SHP77 treated with DMSO at 0.1 percent for 48 hours (cell line): ENCODE data around the gene ERMN.

ENCODE experiments used
- DNase-seq: peaks from one replicate; lab custom pipeline; 2025; lab: John Stamatoyannopoulos, UW

ERMN gene

DNA sequence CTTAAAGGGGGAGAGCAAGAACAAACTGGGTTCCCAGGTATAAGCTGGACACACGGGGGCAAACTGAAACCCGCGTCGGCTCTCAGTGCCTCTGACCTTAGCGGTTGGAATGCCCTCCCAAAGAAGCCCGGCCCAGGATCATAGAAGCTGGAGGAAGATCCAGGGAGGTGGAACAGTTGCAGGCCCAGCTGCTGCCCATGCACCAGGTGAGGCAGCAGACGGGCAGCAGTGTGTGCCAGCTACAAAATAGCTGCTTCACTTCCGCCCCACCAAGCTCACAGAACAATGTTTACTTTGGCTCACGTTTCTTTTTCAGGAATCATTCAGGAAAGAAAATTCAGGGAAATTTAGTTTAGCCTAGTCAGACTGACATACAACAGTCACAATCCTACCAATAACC is 3.9 kb upstream of the ERMN start:
- peak; percentile 68 for DNase-seq

DNA sequence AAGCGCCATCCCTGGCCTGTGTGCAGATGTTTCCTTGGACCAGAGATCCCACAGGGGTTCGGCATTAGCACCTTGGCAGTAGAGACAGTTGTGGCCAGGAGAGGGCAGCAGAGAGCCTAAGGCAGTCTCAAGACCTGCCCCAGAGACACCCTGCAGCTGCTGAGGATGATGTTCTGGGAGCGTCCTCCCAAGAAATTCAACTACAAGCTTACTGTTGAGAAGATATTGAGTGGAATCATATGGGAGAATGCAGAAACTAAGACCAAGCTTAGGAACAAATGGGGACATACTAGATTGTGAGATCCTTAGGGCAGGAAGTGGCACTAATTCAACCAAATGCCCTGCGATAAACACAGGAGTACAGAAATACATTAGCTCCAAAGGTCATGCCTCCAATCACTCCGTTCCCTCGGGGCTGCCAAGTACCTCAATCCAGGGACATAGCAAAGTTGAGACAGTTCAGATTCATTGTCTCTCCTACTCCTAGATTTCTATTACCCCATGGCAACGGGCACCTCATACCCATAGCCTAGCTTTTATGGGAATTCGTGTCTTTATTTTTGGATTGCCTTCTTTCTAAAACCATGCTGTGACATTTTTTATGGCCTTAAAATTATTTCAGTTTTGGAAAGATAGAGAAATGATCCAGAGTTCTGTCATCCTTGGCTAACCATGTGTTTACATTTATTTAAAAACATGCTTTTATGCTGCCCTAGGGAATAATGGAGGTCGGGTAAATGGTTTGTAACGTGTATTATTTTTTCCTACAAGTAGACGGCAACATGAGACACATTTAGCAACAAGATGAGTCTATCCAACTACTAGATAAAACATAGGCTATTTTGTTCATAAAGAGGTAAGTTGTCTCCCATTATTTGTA is 2.2 kb upstream of the ERMN start:
- peak; percentile 28 for DNase-seq

DNA sequence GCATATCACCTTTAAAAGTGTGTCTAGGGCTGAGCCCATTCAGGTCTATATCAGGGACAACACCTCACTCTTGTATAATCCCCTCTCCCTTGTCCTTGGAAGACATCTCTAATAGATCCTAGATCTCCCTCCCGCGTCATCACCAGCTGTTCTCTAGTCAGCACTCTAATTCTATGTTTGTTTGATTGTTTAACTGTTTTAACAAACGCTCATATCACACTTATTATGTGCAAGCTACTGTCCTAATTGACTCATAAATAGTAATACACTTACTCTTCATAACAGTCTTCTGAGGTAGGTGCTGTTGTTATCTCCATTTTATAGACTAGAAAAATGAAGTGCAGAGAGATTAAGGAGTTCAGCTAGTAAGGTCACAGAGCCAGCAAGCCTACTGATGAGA is 1.6 kb upstream of the ERMN start:
- no peak for DNase-seq

DNA sequence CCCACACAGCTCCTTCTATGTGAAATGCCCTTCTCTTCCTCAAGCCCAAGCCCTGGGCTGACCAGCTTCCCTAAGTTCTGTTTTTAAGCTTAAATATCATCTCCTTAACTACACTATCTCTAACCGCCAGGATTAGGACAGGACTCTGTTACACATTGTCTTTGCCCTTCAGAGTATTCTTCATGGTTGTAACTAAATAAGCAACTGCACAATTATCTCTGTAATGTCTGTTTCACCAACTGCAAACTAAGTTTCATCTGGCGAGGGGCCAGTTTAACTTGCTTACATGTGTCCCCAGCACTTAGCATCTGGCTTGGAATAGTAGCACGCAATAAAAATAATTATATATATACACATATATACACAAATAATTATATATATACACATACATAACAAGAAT is 1.1 kb upstream of the ERMN start:
- no peak for DNase-seq

DNA sequence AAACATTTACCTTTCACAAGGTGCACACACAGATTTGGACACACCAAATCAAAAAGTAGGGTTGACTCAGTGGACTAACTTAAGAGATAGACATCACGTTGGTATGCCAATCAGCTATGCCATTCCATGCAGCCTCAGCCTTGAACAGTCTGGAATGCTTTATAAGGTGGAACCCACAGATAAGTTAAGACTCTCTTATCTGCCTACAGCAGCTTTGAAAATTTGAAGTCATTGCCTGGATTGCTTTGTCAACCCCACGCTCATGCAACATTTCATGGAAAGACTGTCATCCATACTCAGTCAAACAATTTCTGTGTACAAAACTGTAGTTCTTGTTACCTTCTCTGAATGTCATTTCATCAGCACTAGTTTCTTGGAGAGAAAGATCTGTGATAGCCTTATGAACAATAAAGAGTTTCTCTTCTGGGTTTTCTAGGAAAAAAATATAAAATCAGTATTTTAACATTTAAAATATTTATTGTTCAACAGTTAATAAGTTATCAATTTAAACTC is 1.2 kb downstream of the ERMN start:
- DNase-seq, result no peak

DNA sequence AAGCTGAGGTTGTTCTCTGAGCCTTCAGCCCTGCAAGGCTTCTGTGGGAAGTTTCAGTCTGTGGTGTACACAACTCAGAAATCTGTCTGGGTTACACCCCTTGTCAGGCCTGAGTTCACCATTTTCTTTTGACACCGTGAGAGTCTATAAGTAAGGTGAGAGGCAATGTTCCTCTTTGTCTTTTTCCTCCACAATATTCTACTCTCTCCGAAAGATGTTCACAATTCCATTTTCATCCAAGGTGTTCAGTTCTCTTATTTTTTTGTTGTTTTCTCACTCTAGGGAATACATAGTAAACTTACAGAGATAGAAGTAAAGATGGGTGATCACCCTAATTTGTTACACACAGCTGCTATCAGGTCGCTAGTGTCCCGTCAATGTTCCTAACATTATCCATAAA is 3.2 kb downstream of the ERMN start:
- DNase-seq, result no peak

DNA sequence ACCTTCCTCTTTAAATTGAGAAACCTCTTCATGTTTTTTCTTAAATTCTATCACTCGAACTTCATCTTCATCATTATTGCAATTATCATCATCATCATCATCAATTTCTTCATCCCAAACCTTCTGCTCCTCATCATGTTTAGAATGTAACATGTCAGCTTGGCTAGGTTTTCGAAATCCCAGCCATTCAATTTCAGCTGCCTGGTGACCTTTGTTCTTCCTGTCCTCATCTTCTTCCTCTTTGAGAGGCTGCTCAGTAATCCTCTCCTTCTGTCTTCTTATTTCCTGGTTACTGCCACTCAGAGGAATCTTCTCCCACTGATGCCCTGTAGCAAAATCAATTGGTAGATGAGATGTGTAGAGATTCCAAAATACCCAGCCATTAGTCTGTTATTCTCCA is 4.2 kb downstream of the ERMN start:
- DNase-seq, result no peak

DNA sequence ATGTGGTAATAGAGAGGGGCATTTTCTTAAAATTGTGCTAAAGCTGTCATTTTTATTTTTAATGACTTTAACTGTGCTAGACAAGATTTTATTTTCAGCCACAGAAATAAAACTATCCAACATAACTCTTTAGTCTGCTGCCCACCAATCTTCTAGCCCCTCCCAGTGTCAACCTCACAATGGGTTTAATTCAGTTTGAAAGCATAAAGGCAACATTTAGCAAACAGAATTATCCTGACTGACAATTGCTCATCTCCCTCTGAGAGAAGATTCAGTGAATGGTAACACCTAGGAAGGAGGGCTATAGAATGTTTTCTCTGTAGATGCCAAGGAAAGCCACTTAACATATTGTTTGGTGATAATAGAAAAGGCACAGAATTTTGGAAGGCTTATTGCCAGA is 5.2 kb downstream of the ERMN start:
- no peak for DNase-seq

DNA sequence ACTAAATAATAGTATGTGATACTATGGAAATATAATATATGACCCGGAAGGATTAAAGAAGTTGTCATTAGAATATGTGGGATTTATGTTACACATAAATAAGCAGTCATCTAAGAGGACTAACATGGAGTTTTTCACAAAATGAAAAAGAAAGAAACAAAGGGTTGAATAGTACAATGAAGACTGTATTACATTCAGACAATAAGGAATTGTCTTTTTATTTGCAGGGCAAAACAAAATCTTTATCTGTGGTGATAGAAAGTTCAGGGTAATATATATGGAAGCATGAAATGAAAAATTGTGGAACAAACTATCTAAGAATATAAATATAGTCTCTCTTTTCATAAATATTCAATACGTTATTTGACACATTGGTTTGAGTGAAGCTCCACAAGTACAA is 5.8 kb downstream of the ERMN start:
- no peak for DNase-seq

DNA sequence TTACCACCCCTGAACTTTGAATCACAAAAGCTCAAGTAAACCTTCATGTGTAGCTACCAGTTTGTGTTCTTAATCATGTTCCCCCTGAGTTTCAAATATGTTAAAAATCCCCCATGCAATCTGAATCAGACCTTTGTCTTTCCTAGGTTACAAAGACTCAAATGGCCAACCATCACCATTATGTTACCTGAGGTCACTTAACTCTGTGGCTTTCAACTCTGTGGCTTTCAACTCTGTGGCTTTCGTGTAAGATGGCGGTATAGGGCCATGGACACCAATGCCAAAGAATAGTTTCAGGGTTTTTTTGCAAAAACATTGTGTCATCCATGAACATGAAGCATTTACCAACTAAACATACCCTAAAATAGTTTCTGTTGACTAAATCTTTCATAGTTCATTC is 6.7 kb downstream of the ERMN start:
- DNase-seq, result no peak

DNA sequence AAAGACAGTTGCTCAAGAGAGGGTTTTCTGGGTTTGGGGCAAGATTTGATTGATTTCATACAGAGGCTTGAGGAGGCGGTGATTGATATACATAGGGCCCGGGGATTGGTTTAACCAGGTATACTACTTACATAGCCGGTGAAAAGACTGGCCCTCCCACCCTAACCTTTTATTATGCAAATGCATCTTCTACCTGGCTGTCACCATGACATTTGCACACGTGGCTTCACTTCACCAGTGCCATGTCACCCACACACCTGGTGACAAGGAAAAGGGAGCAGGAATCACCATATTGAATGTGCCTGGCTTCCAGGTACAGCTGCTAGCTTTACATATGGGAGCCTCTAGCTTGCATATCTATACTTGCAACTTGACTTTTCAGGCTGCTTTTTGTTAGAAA is 9.7 kb downstream of the ERMN start:
- no peak for DNase-seq

DNA sequence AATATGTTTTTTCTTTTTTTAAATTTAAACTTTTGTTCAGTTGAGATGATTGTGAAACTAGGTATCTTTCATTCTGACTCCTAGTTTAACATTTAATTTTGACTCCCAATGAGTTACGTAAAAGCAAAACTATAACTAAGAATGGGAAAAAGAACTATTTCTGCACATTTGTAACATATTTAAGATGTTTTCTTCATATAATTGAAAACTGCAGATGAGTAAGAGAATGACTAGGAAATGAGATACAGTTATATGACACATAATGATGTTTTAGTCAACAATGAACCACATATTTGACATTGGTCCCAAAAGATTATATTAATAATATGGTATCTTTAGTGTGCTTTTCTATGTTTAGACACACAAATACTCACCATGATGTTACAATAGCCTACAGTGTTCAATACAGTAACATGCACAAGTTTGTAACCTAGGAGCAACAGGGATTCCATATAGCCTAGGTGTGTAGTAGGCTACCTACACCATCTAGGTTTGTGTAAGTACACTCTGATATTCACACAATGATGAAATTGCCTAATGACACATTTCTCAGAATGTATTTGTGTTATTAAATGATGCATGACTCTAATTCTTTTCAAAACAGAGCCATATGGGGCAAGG is 12.6 kb downstream of the ERMN start:
- DNase-seq, result no peak

DNA sequence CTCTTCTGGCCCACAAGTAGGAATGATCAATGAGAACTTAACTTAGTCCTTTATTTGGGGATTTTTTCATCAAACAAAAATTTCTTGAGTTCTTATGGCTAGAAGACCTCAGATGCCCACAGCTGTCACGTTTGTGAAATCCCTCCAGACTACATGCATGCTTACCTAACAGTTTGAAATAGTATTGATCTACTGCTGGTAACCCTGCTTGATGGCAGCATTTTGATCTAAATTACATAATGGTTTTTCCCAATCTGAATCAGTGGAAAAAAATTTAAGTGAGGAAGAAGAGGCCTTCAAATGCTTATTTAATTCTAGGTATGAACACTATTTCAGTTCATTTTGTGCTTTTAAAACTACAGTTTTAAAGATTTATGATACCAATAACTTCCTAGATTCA is 13.9 kb downstream of the ERMN start:
- no peak for DNase-seq

DNA sequence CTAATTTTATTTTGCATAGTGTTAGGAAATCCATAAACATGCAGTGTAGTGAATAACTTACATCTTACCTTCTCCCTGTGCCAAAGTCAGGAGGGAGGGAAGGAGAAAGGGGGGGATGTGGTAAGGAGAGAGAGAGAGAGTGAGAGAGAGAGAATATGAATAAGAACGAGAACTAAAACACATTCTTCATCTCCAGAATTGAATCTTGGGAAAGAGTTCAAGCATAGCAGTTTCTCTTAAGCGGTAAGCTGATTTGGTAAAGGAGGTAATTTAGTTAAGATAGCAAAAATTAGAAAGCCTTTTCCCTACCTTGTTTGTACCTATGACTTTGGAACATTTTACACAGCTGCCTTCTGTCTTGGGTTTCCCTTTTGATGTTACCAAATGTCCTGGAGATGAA is 15.7 kb downstream of the ERMN start:
- no peak for DNase-seq

DNA sequence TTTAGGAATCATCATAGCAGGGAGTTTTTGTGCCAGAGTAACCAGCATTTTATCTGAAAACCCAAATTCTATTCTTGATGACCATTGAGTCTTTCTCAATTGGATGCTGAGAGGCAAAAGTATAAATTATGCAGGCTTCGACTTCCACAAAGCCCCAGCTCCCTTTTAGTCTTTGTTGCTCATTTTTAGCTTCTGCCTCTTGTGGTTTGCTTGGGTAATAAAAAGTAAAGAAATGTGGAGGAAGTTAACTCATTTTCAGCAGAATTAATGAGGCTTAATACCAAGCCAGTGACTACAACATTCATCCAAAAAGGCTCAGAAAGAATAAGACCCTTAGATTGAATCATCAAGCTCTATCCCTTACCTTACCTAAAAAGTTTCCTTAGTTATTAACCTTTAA is 18.6 kb downstream of the ERMN start:
- no peak for DNase-seq

DNA sequence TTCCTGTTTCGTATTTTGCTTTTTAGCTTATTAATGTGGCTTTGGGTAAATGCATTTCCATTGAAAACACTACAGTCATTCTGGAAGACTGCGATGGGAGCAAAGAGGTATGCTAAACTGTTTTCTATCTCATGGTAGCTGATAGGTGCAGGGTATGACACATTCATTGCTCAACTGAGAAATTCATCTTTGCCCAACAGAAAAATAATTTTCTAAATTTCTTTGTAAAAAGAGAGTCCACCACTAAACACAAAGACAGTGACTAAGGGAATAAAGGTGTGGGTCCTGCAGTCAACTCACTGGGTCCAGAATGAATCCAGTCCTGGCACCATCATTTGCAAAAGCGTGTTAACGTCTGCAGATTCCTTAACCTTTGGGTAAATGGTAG is 19.9 kb downstream of the ERMN start:
- DNase-seq, result no peak

DNA sequence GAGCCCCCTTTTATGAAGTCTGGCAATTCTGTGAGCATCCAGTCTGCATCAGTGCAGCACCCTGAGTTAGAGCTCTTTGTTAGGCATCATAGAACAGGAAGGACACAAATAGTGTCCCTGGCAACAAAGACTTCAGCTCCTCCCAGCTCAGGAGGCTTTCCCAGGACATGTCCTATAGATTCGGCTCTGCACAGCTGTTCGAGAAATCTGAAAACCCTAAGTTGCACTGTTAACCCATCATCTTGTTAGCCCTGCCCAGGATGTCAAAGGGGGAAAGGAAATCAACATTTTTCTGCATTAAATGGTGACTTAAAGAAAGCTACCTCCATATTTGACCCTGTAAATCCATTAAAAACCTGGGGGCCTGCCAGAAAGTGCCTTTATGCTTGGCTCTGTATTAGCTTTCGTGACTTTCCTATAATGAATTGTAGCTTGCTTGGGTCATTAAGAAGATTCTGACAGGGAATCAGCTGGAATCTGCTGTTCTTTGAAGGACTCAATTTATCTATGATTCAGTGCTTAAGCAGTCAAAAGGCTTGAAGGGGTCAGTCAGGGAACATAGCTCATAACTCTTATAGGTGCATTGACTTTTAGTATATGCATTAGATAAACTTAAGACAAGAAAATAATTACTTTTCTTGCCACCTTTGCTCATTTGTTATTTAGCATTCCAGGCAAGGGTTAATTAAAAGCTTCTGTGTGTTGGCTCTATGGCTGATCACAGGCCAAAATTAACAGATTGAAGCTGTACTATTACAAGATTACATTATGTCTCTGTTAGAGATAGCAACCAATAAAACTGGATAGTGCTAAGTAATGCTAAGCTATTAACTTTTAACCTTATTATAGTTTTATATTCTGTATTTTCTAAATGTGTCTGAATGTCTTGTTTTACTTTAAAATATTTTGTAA is 20.6 kb downstream of the ERMN start:
- DNase-seq, result no peak

DNA sequence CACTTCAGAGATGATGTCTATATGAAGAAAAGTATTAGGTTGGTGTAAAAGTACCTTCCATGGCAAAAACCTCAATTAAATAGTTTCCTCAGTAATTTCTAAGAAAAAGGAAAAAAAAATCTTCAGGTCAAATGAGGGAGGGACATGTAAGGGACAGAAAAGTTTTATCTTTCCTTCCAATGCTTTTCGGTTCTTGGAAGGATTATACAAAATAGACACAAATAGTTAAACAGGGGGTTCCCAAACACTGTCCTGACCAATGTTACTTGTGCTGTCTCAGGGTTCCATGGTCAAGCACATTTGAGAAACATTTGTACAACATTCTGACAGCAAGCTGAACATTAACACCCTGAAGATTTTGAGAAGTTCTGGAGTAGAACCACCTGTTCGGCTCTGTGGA is 22.0 kb downstream of the ERMN start:
- DNase-seq, result no peak

DNA sequence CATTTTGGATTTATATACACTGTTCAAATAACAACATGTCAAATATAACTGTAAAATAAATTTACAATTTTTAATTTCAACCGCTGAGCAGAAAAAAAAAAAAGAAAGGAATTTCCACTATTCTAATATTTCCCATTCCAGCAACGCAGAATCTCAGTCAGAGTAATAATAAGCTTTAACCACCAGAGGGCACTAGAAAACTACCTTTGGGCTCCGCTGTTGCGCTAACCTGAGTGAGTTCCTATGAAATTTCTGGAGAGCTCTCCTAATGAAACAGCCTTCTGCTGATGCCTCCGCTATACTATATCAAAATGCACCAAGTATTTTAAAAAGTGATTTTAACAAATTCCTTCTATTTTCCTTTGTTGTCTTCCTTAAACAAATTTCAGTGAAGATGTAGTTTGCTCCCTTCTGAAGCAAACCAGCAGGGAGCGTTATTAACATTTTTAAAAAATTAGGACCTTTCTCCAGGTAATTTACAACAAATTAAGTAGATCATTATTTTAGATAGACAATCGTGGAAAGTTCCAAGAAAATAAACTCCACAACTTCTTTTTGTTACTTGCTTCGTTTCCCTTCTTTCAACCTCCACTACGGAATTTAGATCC is 23.0 kb downstream of the ERMN start:
- DNase-seq, result no peak

DNA sequence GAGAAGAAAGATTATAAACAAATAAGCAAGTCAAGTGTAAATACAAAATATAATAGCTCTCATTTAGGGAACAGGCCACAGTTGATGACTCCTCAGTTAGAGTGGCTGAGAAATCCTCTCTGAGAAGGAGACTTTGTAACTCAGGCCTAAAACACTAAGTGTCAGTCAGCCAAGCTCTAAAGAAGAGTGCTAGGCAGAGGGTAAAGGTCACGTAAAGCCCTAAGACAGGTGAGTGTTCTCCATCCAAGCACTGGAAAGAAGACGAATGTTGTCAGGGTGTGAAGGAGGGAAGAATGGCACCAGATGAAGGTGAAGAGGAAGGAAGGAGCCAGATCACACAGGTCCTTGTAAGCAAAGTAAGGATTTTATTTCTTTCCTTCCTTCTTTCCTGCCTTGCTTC is 24.3 kb downstream of the ERMN start:
- no peak for DNase-seq

DNA sequence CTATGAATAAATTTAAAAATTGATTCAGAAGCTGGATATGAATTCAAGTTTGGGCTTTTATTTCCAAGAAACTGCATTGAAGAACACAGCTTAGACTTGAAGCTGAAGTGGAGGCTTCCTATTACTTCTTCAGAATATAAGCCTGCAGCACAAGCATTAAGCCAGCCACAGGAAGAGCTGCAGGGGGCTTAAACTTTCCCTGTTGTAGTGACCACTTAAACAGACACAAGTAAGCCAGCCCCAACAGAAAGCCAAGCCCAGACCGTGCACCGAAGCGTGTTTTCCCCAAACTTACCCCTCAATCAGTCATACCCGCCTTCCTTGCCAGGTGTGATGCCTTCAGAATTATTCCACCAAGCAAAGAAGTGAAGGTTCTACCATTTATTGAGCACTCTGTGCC is 28.7 kb downstream of the ERMN start:
- no peak for DNase-seq

DNA sequence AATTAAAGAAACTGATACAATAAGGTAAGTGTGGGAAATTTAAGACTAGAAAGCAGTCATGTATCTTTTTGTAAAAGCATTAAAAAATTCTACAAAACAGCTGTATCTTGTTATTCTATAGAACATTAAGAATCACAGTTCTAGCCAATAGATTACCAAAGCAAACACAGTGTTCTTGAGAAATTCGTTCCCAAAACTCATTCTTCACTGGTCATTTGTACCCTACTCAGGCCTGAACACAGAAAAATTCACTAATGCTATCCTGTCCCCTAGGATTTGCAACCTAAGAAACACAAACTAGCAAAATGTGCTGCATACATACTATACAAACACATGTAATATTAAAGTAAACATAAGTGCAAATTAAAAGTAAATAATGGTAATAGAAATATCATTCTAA is 29.1 kb downstream of the ERMN start:
- no peak for DNase-seq
